PFSK-1 (cell line): ENCODE measurements around the gene ISM1.

Source experiments
- FOXP2 ChIP-seq: optimal IDR thresholded peaks from 2 replicates; pipeline ENCODE3; 2011; ENCODE audit warnings: borderline replicate concordance, control low read depth, inconsistent platforms; ENCODE audit not compliant: insufficient read depth; ENCODE audit errors: extremely low read length, extremely low read depth
- POLR2AphosphoS5 ChIP-seq: IDR thresholded peaks from 2 replicates; pipeline ENCODE4 v1.6.1; 2012; ENCODE audit warnings: low read depth, mild to moderate bottlenecking, control low read depth, low read length, moderate library complexity
- TAF1 ChIP-seq: IDR thresholded peaks from 2 replicates; pipeline ENCODE4 v1.6.1; 2012; ENCODE audit warnings: low read length, control low read depth, borderline replicate concordance; ENCODE audit not compliant: insufficient read depth

GRCh38 chr20:13284830-13285229 lies 63.8 kb downstream of the ISM1 start:
- TF ChIP-seq TAF1 (no peak), POLR2AphosphoS5 (no peak), FOXP2 (no peak)
